GM12873 (cell line): ENCODE results near the gene RAB15.

ENCODE experiments used
- CTCF ChIP-seq: IDR thresholded peaks from 2 replicates; pipeline ENCODE4 v1.5.1; 2012; ENCODE audit warnings: low read depth, mild to moderate bottlenecking, moderate library complexity, low read length, control low read depth; ENCODE audit not compliant: insufficient read depth; ENCODE audit errors: missing control alignments

The RAB15 gene

GRCh38 chr14:64947710-64948611 lies 24.2 kb downstream of the RAB15 start:
- no peak for TF ChIP-seq CTCF

GRCh38 chr14:64946310-64947045 lies 25.7 kb downstream of the RAB15 start:
- TF ChIP-seq CTCF: no peak

- no peak for TF ChIP-seq CTCF
These were observed 26.5 kb downstream of the RAB15 start for GRCh38 chr14:64945431-64946178.

GRCh38 chr14:64944861-64945260 lies 27.3 kb downstream of the RAB15 start:
- no peak for TF ChIP-seq CTCF

GRCh38 chr14:64944041-64944440 lies 28.1 kb downstream of the RAB15 start:
- TF ChIP-seq CTCF: no peak

GRCh38 chr14:64943556-64943955 lies 28.6 kb downstream of the RAB15 start:
- TF ChIP-seq CTCF: no peak

- no peak for TF ChIP-seq CTCF
These were observed 29.5 kb downstream of the RAB15 start, which contains the start of gene GPX2 for GRCh38 chr14:64942531-64943111. GPX2 (minus strand) TSS chr14:64942745; CDS start chr14:64942726, 19 bp downstream.
